GM12874 (cell line): ENCODE results near the gene RCAN1.

ENCODE experiments used
- TF ChIP-seq, protein P1 (sequence below): IDR thresholded peaks from 2 replicates; pipeline ENCODE4 v1.5.1; 2011; ENCODE audit warnings: low read depth, mild to moderate bottlenecking, control low read depth, low read length, moderate library complexity; ENCODE audit not compliant: insufficient read depth

The RCAN1 gene

DNA sequence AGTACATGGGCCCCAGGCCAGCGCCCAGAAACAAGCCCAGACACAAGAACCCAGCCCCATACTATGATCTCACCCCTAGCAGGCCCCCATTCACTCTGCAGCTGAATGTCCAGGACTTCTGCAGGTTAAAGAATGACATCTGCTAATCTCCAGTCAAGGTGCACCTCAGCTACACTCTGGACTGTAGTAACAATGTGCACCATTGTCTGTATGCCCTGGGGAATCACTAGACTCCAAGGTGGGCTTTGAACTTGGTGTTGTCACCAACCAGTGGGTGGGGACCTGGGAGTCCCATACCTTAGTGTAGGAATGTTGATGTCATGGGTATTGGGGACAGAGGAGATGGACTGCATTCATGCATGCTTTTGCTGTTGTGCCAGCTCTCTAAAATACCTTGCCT lies 113.2 kb downstream of the RCAN1 start:
- TF ChIP-seq, protein P1, sequence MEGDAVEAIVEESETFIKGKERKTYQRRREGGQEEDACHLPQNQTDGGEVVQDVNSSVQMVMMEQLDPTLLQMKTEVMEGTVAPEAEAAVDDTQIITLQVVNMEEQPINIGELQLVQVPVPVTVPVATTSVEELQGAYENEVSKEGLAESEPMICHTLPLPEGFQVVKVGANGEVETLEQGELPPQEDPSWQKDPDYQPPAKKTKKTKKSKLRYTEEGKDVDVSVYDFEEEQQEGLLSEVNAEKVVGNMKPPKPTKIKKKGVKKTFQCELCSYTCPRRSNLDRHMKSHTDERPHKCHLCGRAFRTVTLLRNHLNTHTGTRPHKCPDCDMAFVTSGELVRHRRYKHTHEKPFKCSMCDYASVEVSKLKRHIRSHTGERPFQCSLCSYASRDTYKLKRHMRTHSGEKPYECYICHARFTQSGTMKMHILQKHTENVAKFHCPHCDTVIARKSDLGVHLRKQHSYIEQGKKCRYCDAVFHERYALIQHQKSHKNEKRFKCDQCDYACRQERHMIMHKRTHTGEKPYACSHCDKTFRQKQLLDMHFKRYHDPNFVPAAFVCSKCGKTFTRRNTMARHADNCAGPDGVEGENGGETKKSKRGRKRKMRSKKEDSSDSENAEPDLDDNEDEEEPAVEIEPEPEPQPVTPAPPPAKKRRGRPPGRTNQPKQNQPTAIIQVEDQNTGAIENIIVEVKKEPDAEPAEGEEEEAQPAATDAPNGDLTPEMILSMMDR = no peak

DNA sequence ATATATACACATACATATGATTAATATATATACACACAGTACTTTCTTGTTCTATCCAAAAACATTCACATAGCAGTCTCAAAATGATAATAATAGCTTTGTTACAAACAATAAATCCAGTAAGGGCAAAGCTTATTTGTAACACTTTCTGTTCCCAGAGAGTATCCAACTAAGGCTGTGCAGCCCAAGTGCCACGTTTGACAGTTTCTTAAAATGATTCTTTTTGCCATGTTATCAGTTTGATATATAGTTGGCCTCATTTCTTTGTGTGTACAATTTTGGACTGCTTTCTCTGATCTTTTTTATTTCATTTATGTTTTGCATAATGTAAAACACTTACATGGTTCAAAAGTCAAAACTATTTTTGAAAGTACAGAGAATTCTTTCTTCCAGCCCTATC lies 114.7 kb downstream of the RCAN1 start:
- TF ChIP-seq, protein P1 = no peak

DNA sequence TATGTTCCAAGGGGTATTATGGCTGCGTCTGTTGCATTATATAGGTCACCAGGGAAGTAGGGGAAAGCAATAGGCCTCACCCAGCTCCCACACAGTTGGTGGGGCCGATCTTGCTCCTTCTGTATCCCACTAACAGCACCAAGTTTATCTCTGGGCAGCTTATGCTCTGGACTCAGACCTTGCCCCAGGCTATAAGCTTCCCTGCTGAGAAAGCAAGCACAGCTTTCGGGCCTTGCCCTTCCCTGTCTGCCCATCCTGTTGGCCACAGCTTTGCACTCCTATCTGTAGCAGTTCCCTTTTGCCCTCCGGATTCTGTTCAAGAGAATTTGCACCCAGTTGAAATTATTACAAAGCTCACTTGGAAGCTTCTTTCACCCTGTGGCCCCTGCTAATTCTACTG lies 115.8 kb downstream of the RCAN1 start:
- TF ChIP-seq, protein P1 = no peak

GRCh38 chr21:34498623-34499022 lies 116.3 kb downstream of the RCAN1 start:
- TF ChIP-seq, protein P1 = no peak
